Gastrocnemius medialis (tissue), 4 donors: ENCODE data around the gene ELFN2.

ENCODE experiments used
- CTCF ChIP-seq, 5 experiments: fragments of 450-650 bp in 3 of 5; fragments of 200-600 bp in 2 of 5; sonication (generic) in 2 of 5; IDR thresholded peaks in 4 of 5; conservative IDR thresholded peaks in 1 of 5; 1 replicate in 4 of 5; 2 replicates in 1 of 5; pipeline ENCODE4 v1.5.1; 2016 to 2019; ENCODE audit warnings: antibody characterized with exemption in 5 of 5, mild to moderate bottlenecking in 3 of 5, moderate library complexity in 3 of 5
- POLR2A ChIP-seq, 2 donors: fragments of 450-650 bp; IDR thresholded peaks; one replicate each; pipeline ENCODE4 v1.6.1; 2017; ENCODE audit warnings: antibody characterized with exemption in 2 of 2, mild to moderate bottlenecking in 2 of 2, moderate library complexity in 2 of 2

- TF ChIP-seq CTCF (IDR thresholded peaks at IDR 0.05 in 4 of 5, conservative IDR thresholded peaks at IDR 0.05 in 1 of 5) (no peak), POLR2A (IDR thresholded peaks at IDR 0.05) (no peak)
Measured at GRCh38 chr22:37388538-37388937, 38.7 kb downstream of the ELFN2 start.
